Measurements from ENCODE around the gene TNIP2. TPM values are rescaled to one million over a fixed set of nuclear protein-coding genes. Genes with fewer than 3 reads are reported as not detected.
"Not testable (repeated sequence)": the region's sequence is repeated elsewhere in the genome, so short reads cannot be mapped to it uniquely, and the experiment has no call there.

Gene TNIP2
- total RNA-seq, 4 donors from 2014 or later, result 135 to 255 (median 145) TPM

DNA sequence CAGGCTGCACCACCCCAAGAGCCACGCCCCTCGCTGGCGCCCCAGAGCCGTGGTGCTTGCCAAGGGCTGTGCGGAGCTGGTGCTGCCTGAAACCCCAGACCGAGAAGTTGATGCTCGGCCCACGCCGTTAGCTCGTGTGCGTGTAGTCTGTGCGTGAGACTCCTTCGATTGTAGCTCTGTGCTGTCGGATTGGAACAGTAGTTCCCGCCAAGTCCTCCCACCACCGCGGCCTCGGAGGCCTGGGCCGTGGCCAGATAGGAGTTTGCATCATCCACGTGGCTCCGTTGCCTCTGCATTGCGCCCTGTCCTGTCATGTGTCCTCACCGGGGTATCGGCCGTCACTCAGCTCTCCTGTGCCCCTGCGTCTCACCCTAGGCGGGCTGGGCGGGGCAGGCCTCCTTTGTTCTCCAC is 24.2 kb downstream of the TNIP2 start:
- Histone ChIP-seq H3K4me1 (no peaks in the 10 kb centered on the region), H3K4me3 (no peak overlapping the region), H3K27me3 (no peaks in the 10 kb centered on the region), H3K36me3 (peaks cover 0 to 48% (median 0%) of the 10 kb centered on the region in 3 donors), H3K9me3 (no peaks in the 10 kb centered on the region), H3K27ac (no peak overlapping the region)
- TF ChIP-seq, protein P1, sequence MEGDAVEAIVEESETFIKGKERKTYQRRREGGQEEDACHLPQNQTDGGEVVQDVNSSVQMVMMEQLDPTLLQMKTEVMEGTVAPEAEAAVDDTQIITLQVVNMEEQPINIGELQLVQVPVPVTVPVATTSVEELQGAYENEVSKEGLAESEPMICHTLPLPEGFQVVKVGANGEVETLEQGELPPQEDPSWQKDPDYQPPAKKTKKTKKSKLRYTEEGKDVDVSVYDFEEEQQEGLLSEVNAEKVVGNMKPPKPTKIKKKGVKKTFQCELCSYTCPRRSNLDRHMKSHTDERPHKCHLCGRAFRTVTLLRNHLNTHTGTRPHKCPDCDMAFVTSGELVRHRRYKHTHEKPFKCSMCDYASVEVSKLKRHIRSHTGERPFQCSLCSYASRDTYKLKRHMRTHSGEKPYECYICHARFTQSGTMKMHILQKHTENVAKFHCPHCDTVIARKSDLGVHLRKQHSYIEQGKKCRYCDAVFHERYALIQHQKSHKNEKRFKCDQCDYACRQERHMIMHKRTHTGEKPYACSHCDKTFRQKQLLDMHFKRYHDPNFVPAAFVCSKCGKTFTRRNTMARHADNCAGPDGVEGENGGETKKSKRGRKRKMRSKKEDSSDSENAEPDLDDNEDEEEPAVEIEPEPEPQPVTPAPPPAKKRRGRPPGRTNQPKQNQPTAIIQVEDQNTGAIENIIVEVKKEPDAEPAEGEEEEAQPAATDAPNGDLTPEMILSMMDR (IDR thresholded peaks at IDR 0.05), result no peak
- no peak for TF ChIP-seq POLR2A (IDR thresholded peaks at IDR 0.05)
- no peak for DNase-seq

DNA sequence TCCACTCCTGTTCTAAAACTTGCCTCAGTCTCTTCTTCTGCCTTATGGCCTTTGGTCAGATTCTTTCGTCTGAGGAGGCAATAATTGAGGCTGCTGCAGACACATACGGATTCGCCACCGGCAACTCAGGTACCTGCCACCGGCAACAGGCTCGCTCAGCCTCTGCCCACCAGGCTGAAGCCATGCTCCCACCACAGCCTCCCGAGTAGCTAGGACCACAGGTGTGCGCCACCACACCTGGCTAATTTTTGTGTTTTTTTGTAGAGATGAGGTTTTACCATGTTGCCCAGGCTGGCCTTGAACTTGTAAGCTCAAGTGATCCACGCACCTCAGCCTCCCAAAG is 26.6 kb downstream of the TNIP2 start:
- Histone ChIP-seq H3K4me1 (no peaks in the 10 kb centered on the region), H3K4me3 (no peak overlapping the region), H3K27ac (no peak overlapping the region), H3K36me3 (peaks cover 0 to 55% (median 0%) of the 10 kb centered on the region in 3 donors), H3K9me3 (no peaks in the 10 kb centered on the region), H3K27me3 (no peaks in the 10 kb centered on the region)
- DNase-seq, result no peak
- TF ChIP-seq, protein P1 (IDR thresholded peaks at IDR 0.05), result no peak
- TF ChIP-seq POLR2A (IDR thresholded peaks at IDR 0.05), result no peak

DNA sequence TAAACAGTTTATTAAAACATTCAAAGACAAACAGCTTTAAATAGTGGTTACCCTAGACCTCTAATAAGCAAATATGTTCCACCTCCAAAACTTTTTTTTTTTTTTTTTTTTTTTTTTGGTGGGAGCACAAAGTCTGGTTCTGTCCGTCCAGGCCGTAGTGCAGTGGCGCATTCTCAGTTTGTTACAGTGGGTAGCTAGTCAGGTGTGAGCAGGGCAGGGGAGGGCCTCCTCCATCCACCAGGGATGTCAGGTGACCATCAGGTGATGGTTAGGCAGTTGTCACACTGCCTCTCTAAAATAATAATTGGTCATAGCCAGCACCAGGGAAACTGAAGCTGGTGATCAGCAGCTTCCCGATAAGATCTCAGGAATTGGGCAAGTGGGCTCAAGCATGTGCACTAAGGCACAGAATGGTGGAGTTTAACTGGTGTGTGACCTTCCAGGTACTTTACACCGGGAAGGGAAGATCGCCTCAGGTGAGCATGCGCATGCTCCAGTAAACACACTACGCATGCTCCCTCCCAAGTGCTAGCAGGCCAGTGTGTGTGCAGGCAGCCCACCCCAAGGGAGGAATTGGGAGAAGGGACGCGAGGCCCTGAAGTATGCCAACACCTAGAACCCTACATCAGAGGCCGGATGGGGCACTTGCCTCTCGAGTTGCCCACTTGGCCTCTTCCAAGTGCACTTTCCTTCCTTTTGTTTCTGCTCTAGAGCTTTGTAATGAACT is 27.2 kb downstream of the TNIP2 start:
- Histone ChIP-seq H3K36me3 (peaks cover 0 to 53% (median 0%) of the 10 kb centered on the region in 3 donors), H3K27ac (no peak overlapping the region), H3K4me3 (no peak overlapping the region), H3K9me3 (no peaks in the 10 kb centered on the region), H3K27me3 (no peaks in the 10 kb centered on the region), H3K4me1 (no peaks in the 10 kb centered on the region)
- DNase-seq, result no peak
- TF ChIP-seq POLR2A (IDR thresholded peaks at IDR 0.05), result no peak
- TF ChIP-seq, protein P1 (IDR thresholded peaks at IDR 0.05), result no peak

GRCh38 chr4:2728221-2728620 is 27.9 kb downstream of the TNIP2 start:
- no peak for DNase-seq
- Histone ChIP-seq H3K36me3 (peaks cover 0 to 46% (median 0%) of the 10 kb centered on the region in 3 donors), H3K27me3 (no peaks in the 10 kb centered on the region), H3K4me3 (no peak overlapping the region), H3K9me3 (no peaks in the 10 kb centered on the region), H3K27ac (no peak overlapping the region), H3K4me1 (no peaks in the 10 kb centered on the region)
- TF ChIP-seq, protein P1 (IDR thresholded peaks at IDR 0.05), result no peak
- no peak for TF ChIP-seq POLR2A (IDR thresholded peaks at IDR 0.05)

- H3K4me1 ChIP-seq, H3K9me3 ChIP-seq, DNase-seq, H3K4me3 ChIP-seq, H3K27ac ChIP-seq, H3K27me3 ChIP-seq: not testable (repeated sequence)
- H3K36me3 ChIP-seq, result peaks cover 0 to 39% (median 0%) of the 10 kb centered on the region in 3 donors
Measured at GRCh38 chr4:2726881-2727280, 29.3 kb downstream of the TNIP2 start.

DNA sequence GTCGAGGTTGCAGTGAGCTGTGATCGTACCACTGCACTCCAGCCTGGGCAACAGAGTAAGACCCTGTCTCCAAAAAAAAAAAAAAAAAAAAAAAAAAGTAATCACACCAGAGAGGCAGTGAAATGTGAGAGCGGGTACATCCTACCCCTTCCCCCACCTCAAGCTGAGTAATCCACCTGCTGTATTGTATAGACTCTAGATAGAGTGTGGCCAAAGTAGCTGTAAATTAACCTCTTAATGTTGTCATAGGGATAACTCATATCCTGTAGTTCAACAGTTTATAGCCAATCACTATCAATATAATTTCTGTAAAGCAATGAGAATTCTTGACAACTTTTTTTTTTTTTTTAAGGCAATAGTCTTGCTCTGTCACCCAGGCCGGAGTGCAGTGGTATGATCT is 30.8 kb downstream of the TNIP2 start:
- TF ChIP-seq, protein P1 (IDR thresholded peaks at IDR 0.05), result no peak
- TF ChIP-seq POLR2A (IDR thresholded peaks at IDR 0.05), result no peak
- no peak overlapping the region for H3K4me3 ChIP-seq
- no peak for DNase-seq
- no peaks in the 10 kb centered on the region for H3K4me1 ChIP-seq
- H3K9me3 ChIP-seq, result no peaks in the 10 kb centered on the region
- no peaks in the 10 kb centered on the region for H3K27me3 ChIP-seq
- H3K36me3 ChIP-seq, result peaks cover 0 to 44% (median 0%) of the 10 kb centered on the region in 3 donors
- H3K27ac ChIP-seq, result no peak overlapping the region

Measured in Peyer's patch (tissue), 4 donors.